HepG2 (cell line): ENCODE measurements around the gene DDAH2. TPM values are rescaled to one million over a fixed set of nuclear protein-coding genes. Genes with fewer than 3 reads are reported as not detected.

Experiments used
- CBX1 ChIP-seq: IDR thresholded peaks from one replicate; pipeline ENCODE4 v1.6.1; 2016; ENCODE audit warnings: antibody characterized with exemption, low read depth
- ERF ChIP-seq: IDR thresholded peaks from 2 replicates; pipeline ENCODE4 v1.6.1; 2018; ENCODE audit warnings: missing biosample characterization, missing genetic modification reagents
- HDAC2 ChIP-seq: sonication (generic); formaldehyde crosslinking; IDR thresholded peaks from 2 replicates; pipeline ENCODE4 v1.4.0; 2020; ENCODE audit warnings: missing genetic modification reagents
- HNF4A ChIP-seq: sonication (generic); formaldehyde crosslinking; IDR thresholded peaks from 2 replicates; pipeline ENCODE4 v1.4.0; 2020; ENCODE audit warnings: missing genetic modification reagents
- JUNB ChIP-seq: sonication (generic); formaldehyde crosslinking; IDR thresholded peaks from 2 replicates; pipeline ENCODE4 v1.8.0; 2022; ENCODE audit warnings: missing genetic modification reagents, mild to moderate bottlenecking, borderline replicate concordance
- KLF13 ChIP-seq: sonication (generic); formaldehyde crosslinking; IDR thresholded peaks from 2 replicates; pipeline ENCODE4 v1.4.0; 2020; ENCODE audit warnings: mild to moderate bottlenecking, missing genetic modification reagents
- PAF1 ChIP-seq: IDR thresholded peaks from 2 replicates; pipeline ENCODE4 v1.6.1; 2016; ENCODE audit warnings: missing genetic modification reagents, missing compliant biosample characterization
- REPIN1 ChIP-seq: sonication (generic); formaldehyde crosslinking; IDR thresholded peaks from 2 replicates; pipeline ENCODE4 v1.8.0; 2022; ENCODE audit warnings: missing genetic modification reagents, low read depth, mild to moderate bottlenecking, borderline replicate concordance
- SIN3B ChIP-seq: fragments of 150-350 bp; IDR thresholded peaks from 2 replicates; pipeline ENCODE4 v1.6.1; 2014; ENCODE audit warnings: low read length
- SKI ChIP-seq: fragments of 450-650 bp; IDR thresholded peaks from one replicate; pipeline ENCODE4 v1.6.1; 2018; ENCODE audit warnings: mild to moderate bottlenecking; ENCODE audit not compliant: partially characterized antibody
- TARDBP ChIP-seq: sonication (generic); formaldehyde crosslinking; IDR thresholded peaks from 2 replicates; pipeline ENCODE4 v1.8.0; 2022; ENCODE audit warnings: mild to moderate bottlenecking, missing genetic modification reagents
- TCF12 ChIP-seq, 2 experiments: fragments of 450-650 bp in 1 of 2; sonication (generic) in 1 of 2; formaldehyde crosslinking in 1 of 2; IDR thresholded peaks; 2 replicates each; pipeline versions ENCODE4 v1.6.1 to v1.8.0; 2017 to 2022; ENCODE audit warnings: antibody characterized with exemption in 1 of 2, mild to moderate bottlenecking in 1 of 2, missing genetic modification reagents in 1 of 2, moderate library complexity in 1 of 2
- TCF7 ChIP-seq: sonication (generic); IDR thresholded peaks from 2 replicates; pipeline ENCODE4 v1.6.1; 2016; ENCODE audit warnings: antibody characterized with exemption, low read depth
- ZBTB8A ChIP-seq: sonication (generic); formaldehyde crosslinking; IDR thresholded peaks from 2 replicates; pipeline ENCODE4 v1.4.0; 2020; ENCODE audit warnings: mild to moderate bottlenecking, low read depth, missing genetic modification reagents, borderline replicate concordance
- polyA plus RNA-seq, 8 experiments: library from polyadenylated mRNA; depleted of rRNA in 3 of 8; stranded (reverse) in 7 of 8; unstranded in 1 of 8; fragments of >200 nt; fragmentation: Illumina TruSeq in 4 of 8; extraction: Trizol in 4 of 8; gene quantifications; 2 replicates each; pipeline versions ENCODE4 v1.2.1 to v1.2.3, GENCODE V29; 2011 to 2016; ENCODE audit warnings: low read depth in 4 of 8, missing spikeins in 1 of 8, mixed read lengths in 1 of 8; ENCODE audit not compliant: insufficient read depth in 1 of 8
- total RNA-seq, 5 experiments: library from RNA; depleted of rRNA; stranded (reverse); fragments of >200 nt; fragmentation: Illumina TruSeq; extraction: Trizol; gene quantifications; 2 replicates each; pipeline ENCODE4 v1.2.3, GENCODE V29; 2016; ENCODE audit warnings: low read depth in 1 of 5
- TF ChIP-seq, protein P1 (sequence below): IDR thresholded peaks from 2 replicates; pipeline ENCODE4 v1.4.0; 2020; ENCODE audit warnings: mild to moderate bottlenecking, missing genetic modification reagents
- TF ChIP-seq, protein P2 (sequence below): sonication (generic); formaldehyde crosslinking; IDR thresholded peaks from 2 replicates; pipeline ENCODE4 v1.8.1; 2023; ENCODE audit warnings: mild to moderate bottlenecking, moderate library complexity, missing genetic modification reagents
- TF ChIP-seq, protein P3 (sequence below): sonication (generic); formaldehyde crosslinking; IDR thresholded peaks from 2 replicates; pipeline ENCODE4 v1.4.0; 2020; ENCODE audit warnings: missing genetic modification reagents
- TF ChIP-seq, protein P4 (sequence below): sonication (generic); formaldehyde crosslinking; IDR thresholded peaks from 2 replicates; pipeline ENCODE4 v1.4.0; 2020; ENCODE audit warnings: low read depth, missing genetic modification reagents
- TF ChIP-seq, protein P5 (sequence below): sonication (generic); IDR thresholded peaks from 2 replicates; pipeline ENCODE4 v1.6.1; 2016; ENCODE audit warnings: low read depth, borderline replicate concordance

The DDAH2 gene
- total and polyA plus RNA-seq, 2 of the 13 experiments (the other 11 are each of a cell fraction or from before 2014, with no cell fraction given) = 16.4 to 21.1 TPM

DNA sequence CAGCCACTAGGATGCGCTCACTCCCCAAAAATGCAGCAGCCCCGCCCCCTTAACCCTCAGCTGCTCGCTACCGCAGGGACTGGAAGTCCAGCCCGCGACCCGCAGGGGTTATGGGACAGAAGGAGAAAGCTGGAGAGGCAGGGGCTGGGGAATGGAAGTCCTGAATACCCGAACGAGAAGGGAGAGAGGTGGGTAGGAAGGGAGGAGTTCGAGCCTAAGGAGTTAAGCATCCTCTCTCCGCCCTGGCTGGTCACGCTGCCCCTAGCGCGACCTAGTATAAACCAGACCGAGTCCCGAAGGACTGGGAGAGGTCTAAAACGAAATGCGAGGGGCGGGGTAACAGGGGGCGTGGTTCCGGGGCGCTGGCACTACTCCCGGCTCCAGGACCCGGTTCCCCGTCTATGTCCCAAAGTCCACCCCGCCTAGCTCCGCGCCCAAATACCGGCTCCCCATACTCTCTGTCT is 448 bp upstream of the DDAH2 start (continued):
- TF ChIP-seq, protein P1, sequence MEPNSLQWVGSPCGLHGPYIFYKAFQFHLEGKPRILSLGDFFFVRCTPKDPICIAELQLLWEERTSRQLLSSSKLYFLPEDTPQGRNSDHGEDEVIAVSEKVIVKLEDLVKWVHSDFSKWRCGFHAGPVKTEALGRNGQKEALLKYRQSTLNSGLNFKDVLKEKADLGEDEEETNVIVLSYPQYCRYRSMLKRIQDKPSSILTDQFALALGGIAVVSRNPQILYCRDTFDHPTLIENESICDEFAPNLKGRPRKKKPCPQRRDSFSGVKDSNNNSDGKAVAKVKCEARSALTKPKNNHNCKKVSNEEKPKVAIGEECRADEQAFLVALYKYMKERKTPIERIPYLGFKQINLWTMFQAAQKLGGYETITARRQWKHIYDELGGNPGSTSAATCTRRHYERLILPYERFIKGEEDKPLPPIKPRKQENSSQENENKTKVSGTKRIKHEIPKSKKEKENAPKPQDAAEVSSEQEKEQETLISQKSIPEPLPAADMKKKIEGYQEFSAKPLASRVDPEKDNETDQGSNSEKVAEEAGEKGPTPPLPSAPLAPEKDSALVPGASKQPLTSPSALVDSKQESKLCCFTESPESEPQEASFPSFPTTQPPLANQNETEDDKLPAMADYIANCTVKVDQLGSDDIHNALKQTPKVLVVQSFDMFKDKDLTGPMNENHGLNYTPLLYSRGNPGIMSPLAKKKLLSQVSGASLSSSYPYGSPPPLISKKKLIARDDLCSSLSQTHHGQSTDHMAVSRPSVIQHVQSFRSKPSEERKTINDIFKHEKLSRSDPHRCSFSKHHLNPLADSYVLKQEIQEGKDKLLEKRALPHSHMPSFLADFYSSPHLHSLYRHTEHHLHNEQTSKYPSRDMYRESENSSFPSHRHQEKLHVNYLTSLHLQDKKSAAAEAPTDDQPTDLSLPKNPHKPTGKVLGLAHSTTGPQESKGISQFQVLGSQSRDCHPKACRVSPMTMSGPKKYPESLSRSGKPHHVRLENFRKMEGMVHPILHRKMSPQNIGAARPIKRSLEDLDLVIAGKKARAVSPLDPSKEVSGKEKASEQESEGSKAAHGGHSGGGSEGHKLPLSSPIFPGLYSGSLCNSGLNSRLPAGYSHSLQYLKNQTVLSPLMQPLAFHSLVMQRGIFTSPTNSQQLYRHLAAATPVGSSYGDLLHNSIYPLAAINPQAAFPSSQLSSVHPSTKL = peak; percentile 40; the same call in 1 of the 2 replicates
- TF ChIP-seq, protein P2, sequence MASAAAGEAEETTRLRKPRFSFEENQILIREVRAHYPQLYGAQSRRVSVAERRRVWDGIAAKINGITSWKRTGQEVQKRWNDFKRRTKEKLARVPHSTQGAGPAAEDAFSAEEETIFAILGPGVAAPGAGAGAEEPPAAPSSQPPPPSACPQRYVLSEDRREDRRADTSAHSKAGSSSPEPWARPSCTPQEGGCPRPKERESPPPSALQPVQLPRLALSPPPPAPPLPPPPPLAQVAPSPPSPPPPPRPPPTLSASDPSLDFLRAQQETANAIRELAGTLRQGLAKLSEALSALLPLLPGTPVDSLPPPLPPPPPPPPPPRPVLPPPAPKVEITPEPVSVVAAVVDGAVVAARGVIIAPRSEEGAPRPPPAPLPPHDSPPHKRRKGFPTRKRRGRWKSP (CRISPR knock-in tag) = 0 out of 2 replicates have a peak, but pooled peaks have one; percentile 63
- TF ChIP-seq TCF12 (IDR thresholded peaks at IDR 0.05) = no peak
- no peak for TF ChIP-seq TCF12 (CRISPR knock-in tag; IDR thresholded peaks at IDR 0.05)
- peak; percentile 53; the same call in 1 of the 2 replicates for TF ChIP-seq PAF1
- TF ChIP-seq, protein P3, sequence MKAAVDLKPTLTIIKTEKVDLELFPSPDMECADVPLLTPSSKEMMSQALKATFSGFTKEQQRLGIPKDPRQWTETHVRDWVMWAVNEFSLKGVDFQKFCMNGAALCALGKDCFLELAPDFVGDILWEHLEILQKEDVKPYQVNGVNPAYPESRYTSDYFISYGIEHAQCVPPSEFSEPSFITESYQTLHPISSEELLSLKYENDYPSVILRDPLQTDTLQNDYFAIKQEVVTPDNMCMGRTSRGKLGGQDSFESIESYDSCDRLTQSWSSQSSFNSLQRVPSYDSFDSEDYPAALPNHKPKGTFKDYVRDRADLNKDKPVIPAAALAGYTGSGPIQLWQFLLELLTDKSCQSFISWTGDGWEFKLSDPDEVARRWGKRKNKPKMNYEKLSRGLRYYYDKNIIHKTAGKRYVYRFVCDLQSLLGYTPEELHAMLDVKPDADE (CRISPR knock-in tag) = no peak
- peak; percentile 54 for TF ChIP-seq ERF (CRISPR knock-in tag)
- TF ChIP-seq SKI = no peak
- TF ChIP-seq, protein P4, sequence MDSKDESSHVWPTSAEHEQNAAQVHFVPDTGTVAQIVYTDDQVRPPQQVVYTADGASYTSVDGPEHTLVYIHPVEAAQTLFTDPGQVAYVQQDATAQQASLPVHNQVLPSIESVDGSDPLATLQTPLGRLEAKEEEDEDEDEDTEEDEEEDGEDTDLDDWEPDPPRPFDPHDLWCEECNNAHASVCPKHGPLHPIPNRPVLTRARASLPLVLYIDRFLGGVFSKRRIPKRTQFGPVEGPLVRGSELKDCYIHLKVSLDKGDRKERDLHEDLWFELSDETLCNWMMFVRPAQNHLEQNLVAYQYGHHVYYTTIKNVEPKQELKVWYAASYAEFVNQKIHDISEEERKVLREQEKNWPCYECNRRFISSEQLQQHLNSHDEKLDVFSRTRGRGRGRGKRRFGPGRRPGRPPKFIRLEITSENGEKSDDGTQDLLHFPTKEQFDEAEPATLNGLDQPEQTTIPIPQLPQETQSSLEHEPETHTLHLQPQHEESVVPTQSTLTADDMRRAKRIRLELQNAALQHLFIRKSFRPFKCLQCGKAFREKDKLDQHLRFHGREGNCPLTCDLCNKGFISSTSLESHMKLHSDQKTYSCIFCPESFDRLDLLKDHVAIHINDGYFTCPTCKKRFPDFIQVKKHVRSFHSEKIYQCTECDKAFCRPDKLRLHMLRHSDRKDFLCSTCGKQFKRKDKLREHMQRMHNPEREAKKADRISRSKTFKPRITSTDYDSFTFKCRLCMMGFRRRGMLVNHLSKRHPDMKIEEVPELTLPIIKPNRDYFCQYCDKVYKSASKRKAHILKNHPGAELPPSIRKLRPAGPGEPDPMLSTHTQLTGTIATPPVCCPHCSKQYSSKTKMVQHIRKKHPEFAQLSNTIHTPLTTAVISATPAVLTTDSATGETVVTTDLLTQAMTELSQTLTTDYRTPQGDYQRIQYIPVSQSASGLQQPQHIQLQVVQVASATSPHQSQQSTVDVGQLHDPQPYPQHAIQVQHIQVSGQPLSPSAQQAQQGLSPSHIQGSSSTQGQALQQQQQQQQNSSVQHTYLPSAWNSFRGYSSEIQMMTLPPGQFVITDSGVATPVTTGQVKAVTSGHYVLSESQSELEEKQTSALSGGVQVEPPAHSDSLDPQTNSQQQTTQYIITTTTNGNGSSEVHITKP = peak; percentile 79; the same call in 1 of the 2 replicates
- TF ChIP-seq CBX1 = no peak
- TF ChIP-seq SIN3B = 0 out of 2 replicates have a peak, but pooled peaks have one; percentile 56
- peak; percentile 76; the same call in 1 of the 2 replicates for TF ChIP-seq KLF13
- TF ChIP-seq HNF4A (CRISPR knock-in tag) = no peak
- peak; percentile 23; the same call in 1 of the 2 replicates for TF ChIP-seq TARDBP
- TF ChIP-seq, protein P5, sequence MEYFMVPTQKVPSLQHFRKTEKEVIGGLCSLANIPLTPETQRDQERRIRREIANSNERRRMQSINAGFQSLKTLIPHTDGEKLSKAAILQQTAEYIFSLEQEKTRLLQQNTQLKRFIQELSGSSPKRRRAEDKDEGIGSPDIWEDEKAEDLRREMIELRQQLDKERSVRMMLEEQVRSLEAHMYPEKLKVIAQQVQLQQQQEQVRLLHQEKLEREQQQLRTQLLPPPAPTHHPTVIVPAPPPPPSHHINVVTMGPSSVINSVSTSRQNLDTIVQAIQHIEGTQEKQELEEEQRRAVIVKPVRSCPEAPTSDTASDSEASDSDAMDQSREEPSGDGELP = peak; percentile 91; the same call in 1 of the 2 replicates
- peak; percentile 58; the same call in 1 of the 2 replicates for TF ChIP-seq HDAC2 (CRISPR knock-in tag)
- peak; percentile 5; the same call in 1 of the 2 replicates for TF ChIP-seq TCF7
- TF ChIP-seq REPIN1 = peak; percentile 60; the same call in 1 of the 2 replicates
- no peak for TF ChIP-seq JUNB (CRISPR knock-in tag)
- no peak for TF ChIP-seq ZBTB8A (CRISPR knock-in tag)
